H1 (cell line): Measurements from ENCODE around the gene CNBP. TPM values are rescaled to one million over a fixed set of nuclear protein-coding genes. Genes with fewer than 3 reads are reported as not detected.
"Not testable (repeated sequence)": the region's sequence is repeated elsewhere in the genome, so short reads cannot be mapped to it uniquely, and the experiment has no call there.

Source experiments
- CTCF ChIA-PET: fragments of 300-600 bp; sonication (Branson Sonifier 250); formaldehyde crosslinking; loops from one replicate; lab custom pipeline; 2021; ENCODE audit not compliant: partially characterized antibody; lab: Charles Lee
- POLR2A ChIA-PET: fragments of 300-600 bp; sonication (Branson Sonifier 250); formaldehyde crosslinking; loops from one replicate; lab custom pipeline; 2021; ENCODE audit warnings: inconsistent platforms; ENCODE audit not compliant: partially characterized antibody; lab: Charles Lee
- DNase-seq, 2 experiments: peaks; one replicate each; pipeline versions ENCODE4 v3.0.0 to v3.0.0-alpha.2; 2010 to 2022; ENCODE audit warnings: low spot score in 2 of 2, low read depth in 1 of 2, mixed read lengths in 1 of 2
- FAIRE-seq: peaks from 2 replicates; lab custom pipeline; 2011; peaks lifted over from hg19 to GRCh38; lab: Jason Lieb, UNC
- H2AFZ ChIP-seq: 2 replicates; pipeline ENCODE4 v1.8.1; 2012; ENCODE audit warnings: low read length, inconsistent platforms
- H2AK5ac ChIP-seq: 2 replicates; pipeline ENCODE4 v1.6.1; 2013; ENCODE audit warnings: low read depth, low read length
- H2BK120ac ChIP-seq: replicated peaks from 2 replicates; pipeline ENCODE3; 2013; ENCODE audit warnings: low read depth, low read length, inconsistent platforms
- H2BK12ac ChIP-seq: 2 replicates; pipeline ENCODE4 v1.6.1; 2013; ENCODE audit warnings: low read depth, low read length
- H2BK15ac ChIP-seq: 2 replicates; pipeline ENCODE4 v1.6.1; 2013; ENCODE audit warnings: low read length
- H2BK20ac ChIP-seq: 2 replicates; pipeline ENCODE4 v1.6.1; 2013; ENCODE audit warnings: low read length
- H2BK5ac ChIP-seq: 2 replicates; pipeline ENCODE4 v1.6.1; 2013; ENCODE audit warnings: low read depth, low read length
- H3K14ac ChIP-seq: 2 replicates; pipeline ENCODE4 v1.6.1; 2013; ENCODE audit warnings: inconsistent platforms; ENCODE audit not compliant: insufficient read length
- H3K18ac ChIP-seq: 2 replicates; pipeline ENCODE4 v1.6.1; 2013; ENCODE audit warnings: low read length; ENCODE audit errors: extremely low read depth
- H3K23ac ChIP-seq: 2 replicates; pipeline ENCODE4 v1.6.1; 2013; ENCODE audit warnings: inconsistent platforms; ENCODE audit not compliant: insufficient read length
- H3K23me2 ChIP-seq: 2 replicates; pipeline ENCODE4 v1.6.1; 2013; ENCODE audit warnings: low read depth, low read length
- H3K27ac ChIP-seq: 2 replicates; pipeline ENCODE4 v1.6.1; 2011; ENCODE audit warnings: low read depth, low read length, inconsistent platforms
- H3K27me3 ChIP-seq, 4 experiments: replicated peaks in 1 of 4; 1 replicate in 1 of 4; 2 replicates in 3 of 4; pipeline versions ENCODE4 v1.6.1 to v1.8.1; 2011 to 2013; ENCODE audit warnings: low read length in 3 of 4, mild to moderate bottlenecking in 3 of 4, inconsistent platforms in 2 of 4, mixed read lengths in 2 of 4, moderate library complexity in 1 of 4; ENCODE audit not compliant: control insufficient read depth in 3 of 4, insufficient read depth in 3 of 4; ENCODE audit errors: extremely low read depth in 1 of 4
- H3K36me3 ChIP-seq, 4 experiments: 2 replicates each; pipeline versions ENCODE4 v1.6.1 to v1.8.1; 2011 to 2013; ENCODE audit warnings: mild to moderate bottlenecking in 4 of 4, low read length in 3 of 4, moderate library complexity in 2 of 4, control low read depth in 1 of 4, inconsistent platforms in 1 of 4; ENCODE audit not compliant: insufficient read depth in 4 of 4, control insufficient read depth in 2 of 4
- H3K4ac ChIP-seq: replicated peaks from 2 replicates; pipeline ENCODE3; 2013; ENCODE audit warnings: low read length, low read depth, mixed read lengths, inconsistent platforms; ENCODE audit not compliant: insufficient read length
- H3K4me1 ChIP-seq, 4 experiments: replicated peaks in 1 of 4; 1 replicate in 1 of 4; 2 replicates in 3 of 4; pipeline versions ENCODE4 v1.6.1 to v1.8.1; 2011 to 2013; ENCODE audit warnings: low read length in 3 of 4, inconsistent platforms in 2 of 4, mixed read lengths in 1 of 4; ENCODE audit not compliant: insufficient read depth in 4 of 4, control insufficient read depth in 3 of 4
- H3K4me2 ChIP-seq, 2 experiments: 2 replicates each; pipeline versions ENCODE4 v1.6.1 to v1.8.1; 2011 to 2013; ENCODE audit warnings: low read depth in 2 of 2, low read length in 2 of 2, control low read depth in 1 of 2, inconsistent platforms in 1 of 2, mild to moderate bottlenecking in 1 of 2; ENCODE audit not compliant: insufficient read depth in 1 of 2
- H3K4me3 ChIP-seq, 4 experiments: fragments of 200-600, 300-600 bp in 1 of 4; sonication (generic), shearing (Covaris generic), sonication (Bioruptor Twin) in 1 of 4; 2 replicates each; pipeline versions ENCODE4 v1.5.1 to v1.8.1; 2011 to 2016; ENCODE audit warnings: low read length in 4 of 4, low read depth in 3 of 4, control low read depth in 2 of 4, inconsistent platforms in 2 of 4, mild to moderate bottlenecking in 2 of 4, mixed read lengths in 1 of 4, moderate library complexity in 1 of 4; ENCODE audit not compliant: insufficient read depth in 2 of 4; ENCODE audit errors: extremely low read depth in 1 of 4
- H3K56ac ChIP-seq: replicated peaks from 2 replicates; pipeline ENCODE3; 2013; ENCODE audit warnings: low read depth, mild to moderate bottlenecking, mixed read lengths, low read length, inconsistent platforms; ENCODE audit not compliant: insufficient read length
- H3K79me1 ChIP-seq: 2 replicates; pipeline ENCODE4 v1.6.1; 2013; ENCODE audit warnings: low read depth, low read length, control low read depth
- H3K79me2 ChIP-seq, 2 experiments: 2 replicates each; pipeline versions ENCODE4 v1.6.1 to v1.8.1; 2012 to 2013; ENCODE audit warnings: low read length in 2 of 2, mild to moderate bottlenecking in 2 of 2, inconsistent platforms in 1 of 2; ENCODE audit not compliant: insufficient read depth in 2 of 2, control insufficient read depth in 1 of 2
- H3K9ac ChIP-seq, 4 experiments: replicated peaks in 1 of 4; 1 replicate in 1 of 4; 2 replicates in 3 of 4; pipeline versions ENCODE4 v1.6.1 to v1.8.1; 2011 to 2013; ENCODE audit warnings: low read depth in 3 of 4, low read length in 3 of 4, control low read depth in 2 of 4, mild to moderate bottlenecking in 2 of 4, moderate library complexity in 2 of 4, inconsistent platforms in 1 of 4; ENCODE audit errors: extremely low read depth in 1 of 4
- H3K9me3 ChIP-seq, 2 experiments: 2 replicates each; pipeline versions ENCODE4 v1.6.1 to v1.8.1; 2012 to 2013; ENCODE audit warnings: mild to moderate bottlenecking in 2 of 2, moderate library complexity in 2 of 2, control low read depth in 1 of 2, inconsistent platforms in 1 of 2, low read depth in 1 of 2, low read length in 1 of 2, mixed read lengths in 1 of 2; ENCODE audit not compliant: insufficient read depth in 2 of 2
- H4K20me1 ChIP-seq, 2 experiments: replicated peaks in 1 of 2; 2 replicates each; pipeline versions ENCODE3 to v1.8.1; 2011 to 2013; ENCODE audit warnings: inconsistent platforms in 2 of 2, low read length in 2 of 2, mild to moderate bottlenecking in 1 of 2; ENCODE audit not compliant: insufficient read depth in 2 of 2, control insufficient read depth in 1 of 2
- H4K5ac ChIP-seq: 2 replicates; pipeline ENCODE4 v1.6.1; 2013; ENCODE audit warnings: low read length, low read depth, mixed read lengths, inconsistent platforms; ENCODE audit not compliant: insufficient read length
- H4K8ac ChIP-seq: 2 replicates; pipeline ENCODE4 v1.8.0; 2013; ENCODE audit warnings: mild to moderate bottlenecking, moderate library complexity, low read length, inconsistent platforms; ENCODE audit not compliant: insufficient read depth; ENCODE audit errors: extremely low read depth
- H4K91ac ChIP-seq: replicated peaks from 2 replicates; pipeline ENCODE3; 2013; ENCODE audit warnings: low read length, mixed read lengths, inconsistent platforms; ENCODE audit not compliant: insufficient read length
- WGBS, 2 experiments: shearing (Covaris generic) in 1 of 2; methylation state at CpG; one replicate each; pipeline versions ENCODE4 v1.1.6 to v1.1.7; 2013 to 2015; ENCODE audit warnings: low lambda C conversion rate in 2 of 2, mixed read lengths in 2 of 2, inconsistent platforms in 1 of 2, low coverage in 1 of 2, missing lambda C conversion rate in 1 of 2; ENCODE audit not compliant: insufficient replicate concordance in 2 of 2, insufficient coverage in 1 of 2, insufficient read length in 1 of 2; ENCODE audit errors: extremely low coverage in 1 of 2, missing lambda C conversion rate in 1 of 2; 5-methylcytosine and 5-hydroxymethylcytosine counted together
- polyA plus RNA-seq, 7 experiments: library from polyadenylated mRNA; depleted of rRNA in 3 of 7; stranded (reverse) in 5 of 7; unstranded in 2 of 7; fragments of >200 nt in 5 of 7; fragments of 200-250 nt in 2 of 7; gene quantifications; 1 replicate in 5 of 7; 2 replicates in 1 of 7; 4 replicates in 1 of 7; pipeline versions ENCODE4 v1.2.1 to v1.2.3, GENCODE V29; 2011 to 2013; ENCODE audit warnings: missing spikeins in 2 of 7, mixed read lengths in 2 of 7
- total RNA-seq: library from RNA; stranded (reverse); fragmentation: NEBNext Ultra II Directional; extraction: Animal tissue kit (Norgen Biotek cat#: 25700); gene quantifications from 2 replicates; pipeline ENCODE4 v1.2.1, GENCODE V29; 2021

The CNBP gene
- total and polyA plus RNA-seq, 2 of the 8 experiments (the other 6 are each of a cell fraction or from before 2014, with no cell fraction given): 315 to 371 TPM

DNA sequence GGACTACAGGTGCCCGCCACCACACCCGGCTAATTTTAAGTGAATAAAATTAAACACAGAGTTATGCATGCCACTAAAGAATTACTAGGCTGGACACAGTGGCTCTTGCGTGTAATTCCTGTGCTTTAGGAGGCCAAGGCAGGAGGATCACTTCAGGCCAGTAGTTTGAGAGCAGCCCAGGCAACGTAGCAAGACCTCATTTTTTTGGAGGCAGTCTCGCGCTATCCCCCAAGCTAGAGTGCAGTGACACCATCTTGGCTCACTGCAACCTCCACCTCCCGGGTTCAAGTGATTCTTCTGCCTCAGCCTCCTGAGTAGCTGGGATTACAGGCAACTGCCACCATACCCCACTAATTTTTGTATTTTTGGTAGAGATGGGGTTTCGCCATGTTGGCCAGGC lies 18.1 kb downstream of the CNBP start:
- H2AK5ac ChIP-seq, H2BK120ac ChIP-seq, H3K27ac ChIP-seq, H3K56ac ChIP-seq, H4K20me1 ChIP-seq, H3K23me2 ChIP-seq, H3K4me1 ChIP-seq, H4K5ac ChIP-seq, H2BK5ac ChIP-seq, H3K27me3 ChIP-seq, H2BK15ac ChIP-seq, H3K18ac ChIP-seq, H3K23ac ChIP-seq, H2BK12ac ChIP-seq, H3K9ac ChIP-seq, H3K4me2 ChIP-seq, FAIRE-seq, H4K8ac ChIP-seq, H3K14ac ChIP-seq, H3K79me1 ChIP-seq, H3K9me3 ChIP-seq, H3K4ac ChIP-seq, H4K91ac ChIP-seq, DNase-seq, H2AFZ ChIP-seq, H3K4me3 ChIP-seq, H2BK20ac ChIP-seq: not testable (repeated sequence)
- ChIA-PET CTCF (interaction anchor here (0.5 to 5.2 kb wide), 4 partner anchors 8 to 196 kb away, joined by 3 to 38 read pairs (median 4); no protein-coding TSS in a partner anchor), POLR2A (interaction anchor here (0.7 to 3.9 kb wide), 12 partner anchors 8 to 785 kb away, joined by 3 to 14 read pairs (median 6); partner anchors contain the start of genes COPG1 and RAB43)
- Histone ChIP-seq H3K79me2 (peaks cover 0 to 12% of the 10 kb centered on the region in 2 experiments; a peak in 2 of 4 replicates), H3K36me3 (peaks cover 9 to 38% (median 30%) of the 10 kb centered on the region in 4 experiments)
- WGBS, 2 experiments: 94% methylated on average over 8 of the region's 8 CpGs; no CpG with 5 or more reads in 1 of the 2 experiments
